ENCODE data around the gene PARL.
"Not testable (repeated sequence)": the region's sequence is repeated elsewhere in the genome, so short reads cannot be mapped to it uniquely, and the experiment has no call there.

Gene PARL

DNA sequence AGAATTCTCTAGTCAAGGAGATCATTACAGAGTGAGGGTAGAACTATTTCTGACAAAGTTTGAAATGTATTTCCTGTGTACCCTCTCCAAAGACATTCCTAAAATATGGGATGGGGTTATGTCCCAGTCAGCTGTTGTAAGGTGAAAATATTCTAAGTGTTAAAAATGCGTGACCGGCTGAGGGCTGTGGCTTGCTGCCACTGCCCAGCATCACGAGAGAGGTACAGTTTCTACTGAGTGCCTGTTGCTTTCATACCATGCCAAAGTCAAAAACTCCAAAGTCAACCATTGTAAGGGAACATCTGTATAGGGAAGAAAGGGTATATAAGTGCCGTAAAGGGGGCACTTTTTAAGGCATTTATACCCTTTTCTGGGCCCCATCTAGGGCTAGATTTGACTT, 90.2 kb downstream of the PARL start:
- WGBS (ENCODE audit: extremely low coverage, insufficient coverage, low lambda C conversion rate): no CpG with 5 or more reads among the region's 4 CpGs

DNA sequence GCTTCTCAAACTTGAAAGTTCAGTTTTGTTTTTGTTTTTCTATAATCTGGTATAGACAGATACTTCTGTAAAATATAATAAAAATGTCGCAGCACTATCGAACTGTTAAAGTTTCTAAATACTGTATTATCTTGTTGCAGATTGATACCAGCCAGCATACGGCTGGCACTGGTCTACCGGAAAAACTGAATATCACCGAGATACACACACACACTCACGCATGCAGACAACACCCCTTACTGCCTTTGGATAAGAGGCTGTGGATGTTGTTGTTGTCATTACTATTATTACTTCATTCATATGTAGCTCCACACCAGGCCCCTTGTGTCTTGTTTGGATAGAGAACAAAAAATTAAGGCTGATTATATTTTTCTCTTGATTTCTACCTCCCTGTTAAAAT, 91.7 kb downstream of the PARL start:
- DNase-seq: no peak
- Histone ChIP-seq H3K4me2 (ENCODE audit: low read length) (no peak overlapping the region), H2BK120ac (ENCODE audit: low read depth, low read length) (no peak overlapping the region), H3K4me1 (ENCODE audit: control insufficient read depth, low read depth, low read length) (no peaks in the 10 kb centered on the region), H3K56ac (ENCODE audit: low read length) (no peak overlapping the region), H3K4ac (ENCODE audit: low read depth, low read length) (no peak overlapping the region), H3K79me1 (ENCODE audit: low read length) (no peaks in the 10 kb centered on the region), H3K23ac (ENCODE audit: low read length) (no peak overlapping the region), H3K79me2 (ENCODE audit: control insufficient read depth, insufficient read depth, low read length) (no peaks in the 10 kb centered on the region), H2BK5ac (ENCODE audit: low read length) (no peak overlapping the region), H3K4me3 (ENCODE audit: low read length) (no peak overlapping the region), H3K27ac (ENCODE audit: low read depth, low read length) (no peak overlapping the region), H4K8ac (ENCODE audit: low read depth, low read length) (no peak overlapping the region), H3K27me3 (ENCODE audit: insufficient read depth, low read length, poor library complexity) (no peaks in the 10 kb centered on the region), H3K18ac (ENCODE audit: low read length) (no peak overlapping the region), H3K9ac (ENCODE audit: low read length) (no peak overlapping the region), H3K36me3 (ENCODE audit: control insufficient read depth, insufficient read depth, low read length) (peaks cover under 1% of the 10 kb centered on the region), H2BK15ac (replicated peaks; ENCODE audit: low read depth) (no peak overlapping the region), H4K5ac (ENCODE audit: low read length) (no peak overlapping the region), H2AK5ac (ENCODE audit: low read length) (no peak overlapping the region)
- no CpG with 5 or more reads among the region's 6 CpGs for WGBS (ENCODE audit: extremely low coverage, insufficient coverage, low lambda C conversion rate)

More for the DNA sequence above, 90.2 kb downstream of the PARL start:
- no peaks in the 10 kb centered on the region for H3K27me3 ChIP-seq (ENCODE audit: insufficient read depth, low read length, poor library complexity)
- no peak overlapping the region for H3K56ac ChIP-seq (ENCODE audit: low read length)
- H4K5ac ChIP-seq (ENCODE audit: low read length): no peak overlapping the region
- peaks cover 2% of the 10 kb centered on the region for H3K36me3 ChIP-seq (ENCODE audit: control insufficient read depth, insufficient read depth, low read length)
- no peak overlapping the region for H3K23ac ChIP-seq (ENCODE audit: low read length)
- no peak for DNase-seq
- no peak overlapping the region for H3K4me3 ChIP-seq (ENCODE audit: low read length)
- H3K4ac ChIP-seq (ENCODE audit: low read depth, low read length): no peak overlapping the region
- H3K4me2 ChIP-seq (ENCODE audit: low read length): no peak overlapping the region
- H3K27ac ChIP-seq (ENCODE audit: low read depth, low read length): no peak overlapping the region
- H3K79me2 ChIP-seq (ENCODE audit: control insufficient read depth, insufficient read depth, low read length): no peaks in the 10 kb centered on the region
- no peak overlapping the region for H2BK5ac ChIP-seq (ENCODE audit: low read length)
- no peak overlapping the region for H2BK15ac ChIP-seq (replicated peaks; ENCODE audit: low read depth)
- H2AK5ac ChIP-seq (ENCODE audit: low read length): no peak overlapping the region
- H2BK120ac ChIP-seq (ENCODE audit: low read depth, low read length): no peak overlapping the region
- no peaks in the 10 kb centered on the region for H3K4me1 ChIP-seq (ENCODE audit: control insufficient read depth, low read depth, low read length)
- H3K79me1 ChIP-seq (ENCODE audit: low read length): no peaks in the 10 kb centered on the region
- no peak overlapping the region for H3K18ac ChIP-seq (ENCODE audit: low read length)
- H4K8ac ChIP-seq (ENCODE audit: low read depth, low read length): no peak overlapping the region
- no peak overlapping the region for H3K9ac ChIP-seq (ENCODE audit: low read length)

DNA sequence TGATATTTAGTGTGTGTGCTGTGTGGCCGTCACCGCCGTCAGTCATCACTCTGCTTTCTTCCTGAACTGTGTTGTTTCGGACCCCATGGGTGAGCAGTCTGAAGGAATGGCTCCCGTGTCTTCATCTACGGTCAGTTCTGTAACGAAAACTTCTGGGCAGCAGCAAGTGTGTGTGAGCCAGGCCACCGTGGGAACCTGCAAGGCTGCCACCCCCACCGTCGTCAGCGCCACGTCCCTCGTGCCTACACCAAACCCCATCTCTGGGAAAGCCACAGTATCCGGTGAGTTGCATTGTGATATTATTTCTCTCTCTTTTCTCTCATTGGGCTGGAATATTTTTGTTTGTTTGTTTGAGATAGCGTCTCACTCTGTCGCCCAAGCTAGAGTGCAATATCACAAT, 94.0 kb downstream of the PARL start:
- Histone ChIP-seq H3K18ac (ENCODE audit: low read length) (no peak overlapping the region), H2BK15ac (replicated peaks; ENCODE audit: low read depth) (no peak overlapping the region), H4K8ac (ENCODE audit: low read depth, low read length) (no peak overlapping the region), H3K36me3 (ENCODE audit: control insufficient read depth, insufficient read depth, low read length) (peaks cover 3% of the 10 kb centered on the region), H3K4me1 (ENCODE audit: control insufficient read depth, low read depth, low read length) (no peaks in the 10 kb centered on the region), H3K4me2 (ENCODE audit: low read length) (no peak overlapping the region), H3K27ac (ENCODE audit: low read depth, low read length) (no peak overlapping the region), H3K27me3 (ENCODE audit: insufficient read depth, low read length, poor library complexity) (no peaks in the 10 kb centered on the region), H3K4ac (ENCODE audit: low read depth, low read length) (no peak overlapping the region), H2AK5ac (ENCODE audit: low read length) (no peak overlapping the region), H3K9ac (ENCODE audit: low read length) (no peak overlapping the region), H3K4me3 (ENCODE audit: low read length) (no peak overlapping the region), H2BK120ac (ENCODE audit: low read depth, low read length) (no peak overlapping the region), H3K56ac (ENCODE audit: low read length) (no peak overlapping the region), H3K79me2 (ENCODE audit: control insufficient read depth, insufficient read depth, low read length) (no peaks in the 10 kb centered on the region), H4K5ac (ENCODE audit: low read length) (no peak overlapping the region), H3K79me1 (ENCODE audit: low read length) (no peaks in the 10 kb centered on the region), H2BK5ac (ENCODE audit: low read length) (no peak overlapping the region), H3K23ac (ENCODE audit: low read length) (no peak overlapping the region)
- WGBS (ENCODE audit: extremely low coverage, insufficient coverage, low lambda C conversion rate): no CpG with 5 or more reads among the region's 16 CpGs
- no peak for DNase-seq

DNA sequence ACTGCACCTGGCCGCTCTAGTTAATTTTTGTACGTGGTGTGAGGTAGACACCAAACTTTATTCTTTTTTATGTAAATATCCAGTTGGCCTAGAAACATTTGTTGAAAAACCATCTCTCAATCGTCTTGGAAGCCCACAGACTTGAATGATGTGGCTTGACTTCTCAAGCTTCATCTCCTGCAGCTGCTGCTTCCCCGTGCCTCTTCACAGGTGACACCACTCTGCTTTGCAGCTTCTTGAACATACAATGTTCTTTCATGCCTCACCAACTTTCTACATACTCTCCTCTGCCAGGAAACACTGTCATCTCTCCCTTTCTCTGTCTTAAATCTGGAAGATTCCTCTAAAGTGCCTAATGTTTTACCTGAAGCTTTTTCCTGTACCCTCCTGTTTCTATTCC, 94.9 kb downstream of the PARL start:
- Histone ChIP-seq H3K27me3 (ENCODE audit: insufficient read depth, low read length, poor library complexity) (no peaks in the 10 kb centered on the region), H3K23ac (ENCODE audit: low read length) (no peak overlapping the region), H2BK5ac (ENCODE audit: low read length) (no peak overlapping the region), H3K4me1 (ENCODE audit: control insufficient read depth, low read depth, low read length) (no peaks in the 10 kb centered on the region), H4K8ac (ENCODE audit: low read depth, low read length) (no peak overlapping the region), H3K79me2 (ENCODE audit: control insufficient read depth, insufficient read depth, low read length) (no peaks in the 10 kb centered on the region), H3K4me2 (ENCODE audit: low read length) (no peak overlapping the region), H3K56ac (ENCODE audit: low read length) (no peak overlapping the region), H3K18ac (ENCODE audit: low read length) (no peak overlapping the region), H2AK5ac (ENCODE audit: low read length) (no peak overlapping the region), H3K36me3 (ENCODE audit: control insufficient read depth, insufficient read depth, low read length) (peaks cover 3% of the 10 kb centered on the region), H2BK120ac (ENCODE audit: low read depth, low read length) (no peak overlapping the region), H4K5ac (ENCODE audit: low read length) (no peak overlapping the region), H3K9ac (ENCODE audit: low read length) (no peak overlapping the region), H3K79me1 (ENCODE audit: low read length) (no peaks in the 10 kb centered on the region), H2BK15ac (replicated peaks; ENCODE audit: low read depth) (no peak overlapping the region), H3K27ac (ENCODE audit: low read depth, low read length) (no peak overlapping the region), H3K4me3 (ENCODE audit: low read length) (no peak overlapping the region), H3K4ac (ENCODE audit: low read depth, low read length) (no peak overlapping the region)
- DNase-seq: no peak
- no CpG with 5 or more reads among the region's 4 CpGs for WGBS (ENCODE audit: extremely low coverage, insufficient coverage, low lambda C conversion rate)

DNA sequence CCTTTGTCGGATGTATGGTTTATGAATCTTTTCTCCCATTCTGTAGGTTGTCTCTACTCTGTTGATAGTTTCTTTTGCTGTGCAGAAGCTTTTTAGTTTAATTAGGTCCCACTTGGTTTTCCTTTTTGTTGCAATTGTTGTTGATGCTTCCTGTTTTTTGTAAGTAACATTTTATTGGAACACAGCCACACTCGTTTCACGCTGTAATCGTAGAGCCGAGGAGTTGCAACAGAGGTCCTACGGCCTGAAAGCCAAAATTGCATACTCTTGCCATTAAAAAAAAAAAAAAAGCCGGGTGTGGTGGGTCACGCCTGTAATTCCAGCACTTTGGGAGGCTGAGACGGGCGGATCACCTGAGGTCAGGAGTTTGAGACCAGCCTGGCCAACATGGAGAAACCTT, 100.2 kb downstream of the PARL start:
- not testable (repeated sequence) for H3K56ac ChIP-seq (ENCODE audit: low read length); H3K23ac ChIP-seq (ENCODE audit: low read length); H2BK15ac ChIP-seq (replicated peaks; ENCODE audit: low read depth); H3K27ac ChIP-seq (ENCODE audit: low read depth, low read length); H3K4me3 ChIP-seq (ENCODE audit: low read length); H3K18ac ChIP-seq (ENCODE audit: low read length); H3K79me1 ChIP-seq (ENCODE audit: low read length); H3K4me2 ChIP-seq (ENCODE audit: low read length); H4K8ac ChIP-seq (ENCODE audit: low read depth, low read length); H3K9ac ChIP-seq (ENCODE audit: low read length); DNase-seq; H3K4ac ChIP-seq (ENCODE audit: low read depth, low read length); H2BK5ac ChIP-seq (ENCODE audit: low read length); H2BK120ac ChIP-seq (ENCODE audit: low read depth, low read length); H3K36me3 ChIP-seq (ENCODE audit: control insufficient read depth, insufficient read depth, low read length); H3K27me3 ChIP-seq (ENCODE audit: insufficient read depth, low read length, poor library complexity); H4K5ac ChIP-seq (ENCODE audit: low read length); H3K4me1 ChIP-seq (ENCODE audit: control insufficient read depth, low read depth, low read length); H3K79me2 ChIP-seq (ENCODE audit: control insufficient read depth, insufficient read depth, low read length); H2AK5ac ChIP-seq (ENCODE audit: low read length)
- 100% methylated on average over 1 of the region's 10 CpGs for WGBS (ENCODE audit: extremely low coverage, insufficient coverage, low lambda C conversion rate)

DNA sequence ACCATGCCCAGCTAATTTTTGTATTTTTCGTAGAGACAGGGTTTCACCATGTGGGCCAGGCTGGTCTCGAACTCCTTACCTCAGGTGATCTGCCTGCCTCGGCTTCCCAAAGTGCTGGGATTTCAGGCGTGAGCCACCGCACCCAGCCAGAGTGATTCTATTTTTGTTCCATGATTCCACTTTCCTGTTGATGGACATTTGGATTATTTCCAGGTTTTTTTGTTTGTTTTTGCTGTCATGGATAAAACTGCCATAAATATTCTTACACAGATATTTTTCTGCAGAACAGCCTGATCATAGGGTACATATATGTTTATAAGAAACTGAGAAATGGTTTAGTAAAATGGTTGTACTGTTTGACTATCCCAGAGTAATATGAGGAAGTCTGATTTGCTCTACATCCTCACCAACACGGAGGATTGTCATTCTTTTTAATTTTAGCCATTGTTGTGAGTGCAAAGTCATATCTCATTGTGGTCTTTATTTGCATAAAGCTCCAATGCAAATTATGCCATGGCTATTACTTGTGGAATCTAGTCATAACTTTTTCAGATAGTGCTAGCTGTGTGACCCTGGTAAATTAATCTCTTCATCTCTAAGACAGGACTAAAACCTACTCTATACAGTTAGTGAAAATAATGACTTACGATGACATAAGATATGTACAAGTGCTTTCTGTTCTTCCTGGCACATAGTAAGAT, 102.0 kb downstream of the PARL start:
- Histone ChIP-seq H3K4me2 (ENCODE audit: low read length) (no peak overlapping the region), H4K8ac (ENCODE audit: low read depth, low read length) (no peak overlapping the region), H3K79me2 (ENCODE audit: control insufficient read depth, insufficient read depth, low read length) (no peaks in the 10 kb centered on the region), H2BK15ac (replicated peaks; ENCODE audit: low read depth) (no peak overlapping the region), H3K9ac (ENCODE audit: low read length) (no peak overlapping the region), H3K4ac (ENCODE audit: low read depth, low read length) (no peak overlapping the region), H3K79me1 (ENCODE audit: low read length) (no peaks in the 10 kb centered on the region), H3K27ac (ENCODE audit: low read depth, low read length) (no peak overlapping the region), H3K4me3 (ENCODE audit: low read length) (no peak overlapping the region), H2BK120ac (ENCODE audit: low read depth, low read length) (no peak overlapping the region), H2BK5ac (ENCODE audit: low read length) (no peak overlapping the region), H3K23ac (ENCODE audit: low read length) (no peak overlapping the region), H3K18ac (ENCODE audit: low read length) (no peak overlapping the region), H4K5ac (ENCODE audit: low read length) (no peak overlapping the region), H3K4me1 (ENCODE audit: control insufficient read depth, low read depth, low read length) (no peaks in the 10 kb centered on the region), H3K36me3 (ENCODE audit: control insufficient read depth, insufficient read depth, low read length) (peaks cover 9% of the 10 kb centered on the region), H3K56ac (ENCODE audit: low read length) (no peak overlapping the region), H2AK5ac (ENCODE audit: low read length) (no peak overlapping the region), H3K27me3 (ENCODE audit: insufficient read depth, low read length, poor library complexity) (no peaks in the 10 kb centered on the region)
- no peak for DNase-seq
- WGBS (ENCODE audit: extremely low coverage, insufficient coverage, low lambda C conversion rate): no CpG with 5 or more reads among the region's 7 CpGs

Measured in mesendoderm (in vitro differentiated cells).